HuH-7.5 (cell line): ENCODE data around the gene BTBD18.

ENCODE experiments used
- DNase-seq: peaks from one replicate; pipeline ENCODE4 v3.0.0; 2011; ENCODE audit warnings: low spot score

The BTBD18 gene, protein sequence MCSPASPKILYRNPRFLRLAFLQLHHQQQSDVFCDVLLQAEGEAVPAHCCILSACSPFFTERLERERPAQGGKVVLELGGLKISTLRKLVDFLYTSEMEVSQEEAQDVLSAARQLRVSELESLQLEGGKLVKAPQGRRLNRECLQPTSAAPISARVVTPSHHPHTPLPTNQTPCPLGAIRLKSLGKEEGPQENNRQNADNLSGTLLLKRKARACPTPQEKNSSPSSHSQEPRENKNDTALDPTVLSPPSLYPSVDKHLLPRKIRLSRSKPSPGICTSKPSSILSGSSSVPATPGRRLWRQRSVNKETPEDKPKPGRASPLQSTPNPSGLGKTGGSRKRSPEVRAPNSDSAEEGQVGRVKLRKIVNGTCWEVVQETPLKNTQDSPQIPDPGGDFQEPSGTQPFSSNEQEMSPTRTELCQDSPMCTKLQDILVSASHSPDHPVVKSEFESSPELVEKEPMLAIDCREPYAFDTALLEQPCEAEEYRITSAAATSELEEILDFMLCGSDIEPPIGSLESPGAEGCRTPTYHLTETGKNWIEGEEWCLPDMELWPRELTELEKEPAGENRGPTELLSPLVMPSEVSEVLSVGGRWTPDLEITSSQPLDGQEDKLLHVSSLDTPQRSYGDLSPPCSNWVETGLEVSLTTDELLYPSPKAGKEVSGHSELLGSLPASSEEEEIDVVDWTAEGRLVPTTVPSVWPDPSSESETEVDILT

DNA sequence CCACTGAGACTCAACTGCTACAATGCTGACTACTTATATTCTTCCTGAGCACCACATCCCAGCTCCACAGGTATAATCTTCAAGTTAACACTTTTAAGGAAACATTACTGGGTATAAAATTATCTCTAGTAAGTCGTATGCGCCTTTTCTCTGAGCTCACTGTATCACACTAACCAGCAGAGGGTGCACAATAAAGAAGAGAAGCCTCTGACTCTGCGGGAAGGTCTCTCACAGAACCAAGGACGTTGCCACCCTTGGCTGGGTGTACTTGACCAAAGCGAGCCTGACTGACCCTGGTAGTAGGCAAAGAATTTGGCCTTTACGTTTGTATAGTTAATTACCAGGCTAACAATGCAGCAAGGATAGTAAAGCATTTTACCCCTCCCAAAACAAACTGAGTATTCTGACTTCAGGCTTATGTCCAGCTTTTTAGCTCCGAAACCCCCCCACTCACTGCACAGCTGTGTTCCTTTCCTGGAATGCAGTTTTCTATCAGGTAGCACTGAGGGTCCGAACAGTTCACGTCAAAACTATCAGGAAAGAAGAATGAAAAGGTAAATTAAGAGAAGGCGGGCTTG lies at the start of gene BTBD18:
Gene BTBD18, minus strand, starts transcription at position 144 of the 578 bp plus-strand sequence. CDS start 631 bp downstream, outside the sequence.
- peak; percentile 90 for DNase-seq

DNA sequence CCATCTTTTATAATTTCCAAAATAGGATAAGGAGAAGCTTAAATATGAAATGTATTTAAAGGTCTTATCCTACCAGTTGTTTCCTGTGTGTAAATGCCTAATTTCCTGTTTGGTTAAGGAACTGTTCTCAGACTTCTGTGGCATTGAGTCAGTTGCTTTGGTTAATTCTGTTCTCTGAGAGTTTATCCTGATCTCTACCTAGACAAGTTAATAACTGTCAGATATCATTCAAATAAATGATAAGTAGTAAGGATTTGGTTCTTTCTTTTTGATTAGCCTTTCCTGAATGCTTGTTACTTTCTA lies 49.5 kb upstream of the BTBD18 start:
- no peak for DNase-seq

DNA sequence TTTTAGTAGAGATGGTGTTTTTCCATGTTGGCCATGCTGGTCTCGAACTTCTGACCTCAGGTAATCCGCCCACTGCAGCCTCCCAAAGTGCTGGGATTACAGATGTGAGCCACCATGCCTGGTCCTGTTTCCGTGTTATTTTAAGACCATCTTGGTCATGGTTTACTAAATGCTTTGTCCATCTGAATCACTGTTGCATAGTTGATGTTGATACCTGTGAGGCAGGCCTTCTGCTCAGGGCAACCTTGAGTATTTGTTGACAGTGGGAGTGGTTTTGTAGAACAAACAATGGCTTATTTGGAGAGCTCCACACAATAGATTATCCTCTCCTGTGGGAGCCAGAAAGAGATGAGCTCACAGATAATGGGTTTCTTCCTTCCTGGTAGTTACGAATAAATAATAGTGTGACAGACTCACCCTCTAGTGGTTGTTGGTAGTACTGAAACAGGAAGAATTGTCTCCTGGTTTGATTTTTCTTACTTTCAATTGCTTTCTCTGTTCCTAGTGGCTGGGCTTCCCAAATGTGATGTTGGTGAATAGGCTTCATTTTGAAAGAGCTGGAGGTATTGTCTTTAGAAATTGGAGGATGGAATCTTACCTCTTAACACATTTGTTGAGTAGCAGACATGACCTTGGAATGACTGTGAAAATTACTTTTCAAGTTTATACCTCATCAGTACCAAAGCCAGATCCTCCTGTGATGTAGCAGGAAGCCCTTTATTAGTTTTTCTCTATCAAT lies 49.0 kb upstream of the BTBD18 start:
- no peak for DNase-seq

DNA sequence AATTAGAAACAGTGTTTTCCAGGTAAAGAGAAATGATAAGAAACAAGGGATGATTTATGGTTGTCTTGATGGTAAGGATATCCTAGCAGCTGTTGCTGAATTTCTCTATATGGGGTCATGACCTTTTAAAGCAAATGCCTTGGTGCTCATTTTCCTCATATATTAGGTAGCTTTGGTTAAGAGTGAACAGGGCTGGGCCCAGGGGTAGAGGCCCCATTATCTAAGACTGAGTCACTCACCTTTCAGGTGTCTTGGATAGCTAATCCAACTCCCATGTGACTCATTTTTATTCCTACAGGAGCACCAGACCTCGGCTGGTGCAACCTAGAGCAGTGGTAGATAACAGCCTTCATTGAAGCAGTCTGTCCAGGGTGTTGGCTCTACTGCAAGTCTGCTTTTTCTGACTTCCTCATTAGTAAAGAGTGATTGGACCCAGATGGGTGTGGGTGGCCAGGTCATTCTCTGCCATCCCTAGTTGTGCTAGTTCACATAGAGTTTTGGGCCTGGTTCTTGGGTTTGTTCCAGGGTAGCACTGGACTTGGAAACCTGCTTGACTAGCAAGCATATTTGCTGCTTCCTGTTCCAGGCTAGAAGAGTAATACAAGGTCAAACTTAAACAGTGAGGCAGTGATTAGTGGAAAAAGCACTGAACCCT lies 47.4 kb upstream of the BTBD18 start:
- DNase-seq, result no peak

DNA sequence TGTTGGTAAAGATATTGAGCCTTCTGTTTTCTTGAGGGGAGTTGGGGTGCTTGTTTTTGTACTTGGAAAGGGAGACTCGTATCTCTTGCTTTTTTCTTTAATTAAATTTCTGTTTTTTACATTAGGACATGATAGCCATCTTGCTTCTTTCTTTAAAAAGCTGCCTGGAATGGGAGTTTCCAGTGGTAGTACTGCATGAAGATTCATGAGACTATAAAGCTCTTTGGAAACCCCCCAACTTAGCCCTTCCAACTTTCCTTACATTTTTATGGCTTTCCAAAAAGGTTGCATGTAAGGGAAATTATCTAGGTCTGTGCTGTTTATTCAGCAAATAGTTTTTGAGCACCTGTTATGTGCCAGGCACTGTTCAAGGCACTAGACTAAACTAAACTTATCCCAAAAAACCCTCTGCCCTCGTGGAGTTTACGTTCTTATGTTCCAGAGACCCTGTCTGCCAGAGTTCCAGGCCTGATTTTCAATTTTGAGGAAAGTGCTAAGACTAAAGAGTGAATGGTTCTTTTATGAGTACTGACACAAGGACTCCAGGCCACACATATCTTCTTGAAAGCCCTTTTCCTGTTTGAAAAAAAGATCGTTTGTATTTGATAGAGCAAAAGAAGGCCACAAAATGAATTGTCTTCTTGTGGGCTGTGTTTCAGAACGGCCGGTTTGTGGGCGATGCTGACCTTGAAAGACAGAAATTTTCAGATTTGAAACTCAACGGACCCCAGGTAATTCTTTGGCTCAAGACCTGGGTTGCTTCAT lies 41.9 kb upstream of the BTBD18 start:
- no peak for DNase-seq

DNA sequence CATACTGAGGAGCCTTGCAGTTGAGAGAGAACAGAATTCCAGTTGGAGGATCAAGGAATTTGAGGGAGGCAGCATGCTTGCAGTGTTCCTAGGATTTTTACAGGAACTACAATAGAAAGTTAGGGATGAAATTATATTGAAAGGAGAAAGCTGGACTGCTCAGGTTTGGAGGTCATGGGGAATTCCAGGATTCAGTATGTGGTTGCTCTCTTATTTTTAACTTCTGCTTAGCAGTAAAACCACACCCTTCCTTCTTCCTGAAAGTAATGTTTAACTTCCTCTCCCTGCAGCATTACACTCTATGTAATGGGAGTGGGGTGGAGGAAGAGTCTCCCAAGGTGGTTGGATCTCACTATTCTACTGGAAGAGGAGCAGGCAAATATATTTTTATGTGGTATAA lies 41.3 kb upstream of the BTBD18 start:
- peak; percentile 77 for DNase-seq

DNA sequence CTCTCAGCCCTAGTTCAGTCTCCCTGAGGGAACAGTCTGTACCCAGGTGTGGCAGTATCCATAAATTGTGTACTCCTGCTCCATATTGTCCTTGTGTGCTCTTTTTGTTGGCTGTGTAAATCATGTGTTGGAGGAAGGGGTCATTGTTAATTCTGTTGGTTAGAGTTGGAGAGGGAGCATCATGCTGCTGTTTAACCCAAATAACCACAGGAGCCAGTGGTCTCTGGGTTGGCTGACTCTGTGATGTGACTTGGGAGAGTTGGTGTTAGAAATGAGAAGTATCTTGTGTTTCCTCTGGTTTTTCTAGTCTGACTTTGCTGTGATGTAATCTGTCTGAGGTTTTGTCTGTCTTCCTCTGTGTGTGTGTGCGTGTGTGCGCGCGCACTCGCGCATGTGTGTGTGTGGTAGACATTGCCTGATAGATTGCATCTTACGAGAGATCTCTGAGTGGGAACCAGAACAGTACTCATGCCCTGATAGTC lies 40.5 kb upstream of the BTBD18 start:
- DNase-seq, result no peak

DNA sequence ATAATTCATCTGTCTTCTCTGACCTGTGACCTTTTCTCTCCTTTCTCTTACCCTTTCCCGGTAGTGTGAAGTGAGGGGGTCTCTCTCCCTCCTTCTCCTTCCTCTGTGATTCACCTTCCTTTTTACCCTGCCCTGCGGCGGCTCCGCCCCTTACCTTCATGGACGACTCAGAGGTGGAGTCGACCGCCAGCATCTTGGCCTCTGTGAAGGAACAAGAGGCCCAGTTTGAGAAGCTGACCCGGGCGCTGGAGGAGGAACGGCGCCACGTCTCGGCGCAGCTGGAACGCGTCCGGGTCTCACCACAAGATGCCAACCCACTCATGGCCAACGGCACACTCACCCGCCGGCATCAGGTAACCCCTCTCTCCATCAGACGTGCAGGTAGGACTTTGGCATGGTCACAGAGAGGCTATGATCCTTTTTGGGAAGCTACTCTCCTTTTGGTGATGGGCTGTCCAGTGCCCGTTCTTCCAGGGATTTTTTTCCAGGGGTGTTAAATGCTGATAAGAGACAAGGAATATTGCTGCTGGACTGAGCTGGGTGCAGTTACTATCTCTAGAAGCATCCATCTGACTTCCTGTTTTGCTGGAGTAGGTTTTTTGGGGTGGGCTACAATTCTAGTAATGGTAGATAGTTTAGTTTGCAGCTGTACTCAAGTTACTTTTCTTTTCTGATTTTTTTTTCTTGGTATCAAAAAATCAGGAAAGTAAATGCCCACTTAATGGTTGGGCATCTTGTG lies 39.9 kb upstream of the BTBD18 start:
- DNase-seq, result no peak

DNA sequence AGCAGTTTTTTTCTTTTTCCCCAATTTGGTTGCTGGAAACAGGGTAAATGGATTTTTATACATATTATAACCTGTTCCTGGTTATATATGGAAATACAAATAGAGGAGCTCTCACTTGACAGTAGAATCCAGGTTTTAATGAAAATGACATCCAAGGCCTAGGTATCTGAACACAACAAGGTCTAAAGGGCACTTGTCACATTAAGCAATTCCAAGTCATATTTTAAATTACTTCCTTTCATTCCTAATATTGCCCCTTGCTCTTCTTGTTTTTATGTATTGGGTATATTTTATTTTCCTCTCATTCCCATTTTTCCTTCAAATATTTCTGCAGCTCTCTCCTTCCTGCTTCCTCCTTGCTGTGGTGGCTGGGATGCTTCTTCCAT lies 37.1 kb upstream of the BTBD18 start:
- no peak for DNase-seq

DNA sequence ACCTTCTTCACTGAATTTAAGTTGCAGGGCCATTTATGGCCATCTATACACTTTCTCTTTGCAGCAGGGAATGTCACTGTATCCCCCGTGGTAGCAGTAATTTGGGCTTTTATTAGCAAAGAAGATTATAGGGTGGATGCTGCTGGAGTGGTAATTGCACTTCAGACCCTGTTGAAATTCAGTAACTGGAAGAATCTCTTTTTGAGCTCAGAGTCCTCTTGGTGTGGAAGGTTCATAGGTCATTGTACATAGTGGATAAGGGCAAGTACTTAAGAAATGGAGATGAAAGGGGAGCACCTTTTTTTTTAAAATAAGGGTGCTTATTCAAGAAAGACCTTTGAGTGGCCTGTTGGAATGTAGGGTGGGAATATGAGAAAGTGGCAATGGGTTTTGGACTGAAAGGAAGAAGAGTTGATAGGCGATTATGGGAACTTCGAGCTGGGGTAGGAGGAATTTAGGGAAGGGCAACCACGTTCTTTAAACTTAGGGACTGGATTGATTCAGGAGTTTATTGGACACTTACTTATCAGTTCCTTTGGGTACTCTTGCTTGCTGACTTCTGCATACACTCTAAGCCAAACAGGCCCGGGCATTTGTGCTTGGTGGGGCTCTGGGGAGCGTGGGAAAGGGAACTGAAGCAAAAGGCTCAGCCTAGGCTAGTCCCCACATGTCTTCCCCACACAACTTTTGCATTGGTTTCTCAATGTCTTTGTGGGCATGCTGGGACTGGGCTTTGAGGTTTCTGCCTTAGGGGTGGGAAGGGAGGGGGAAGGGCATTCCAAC lies 36.5 kb upstream of the BTBD18 start:
- no peak for DNase-seq

DNA sequence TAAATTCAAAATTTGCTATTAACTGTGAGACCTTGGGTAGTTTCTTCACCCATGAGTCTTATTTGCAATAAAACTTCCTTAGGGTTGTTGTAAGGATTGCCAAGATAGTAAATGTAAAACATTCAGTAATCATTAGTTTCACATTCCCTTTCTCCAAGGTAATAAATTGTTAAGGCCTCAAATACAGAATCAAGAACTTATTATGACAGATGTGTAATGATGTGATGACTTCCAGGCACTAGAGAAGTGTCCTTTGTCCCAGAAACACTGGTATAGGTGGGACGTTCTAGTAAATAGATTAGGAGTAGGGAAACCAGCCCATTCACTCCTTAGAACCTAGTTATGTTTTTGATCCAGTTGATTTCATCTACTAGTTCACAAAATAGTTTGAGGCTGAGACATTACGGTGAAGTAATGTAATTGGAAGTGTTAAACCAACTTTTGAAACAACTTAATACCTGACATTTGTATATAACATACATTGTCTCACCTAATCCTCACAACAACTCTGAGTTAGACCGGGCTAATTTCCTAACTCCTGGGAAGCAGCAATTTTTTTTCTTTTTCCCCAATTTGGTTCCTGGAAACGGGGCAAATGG lies 35.5 kb upstream of the BTBD18 start:
- DNase-seq, result no peak

DNA sequence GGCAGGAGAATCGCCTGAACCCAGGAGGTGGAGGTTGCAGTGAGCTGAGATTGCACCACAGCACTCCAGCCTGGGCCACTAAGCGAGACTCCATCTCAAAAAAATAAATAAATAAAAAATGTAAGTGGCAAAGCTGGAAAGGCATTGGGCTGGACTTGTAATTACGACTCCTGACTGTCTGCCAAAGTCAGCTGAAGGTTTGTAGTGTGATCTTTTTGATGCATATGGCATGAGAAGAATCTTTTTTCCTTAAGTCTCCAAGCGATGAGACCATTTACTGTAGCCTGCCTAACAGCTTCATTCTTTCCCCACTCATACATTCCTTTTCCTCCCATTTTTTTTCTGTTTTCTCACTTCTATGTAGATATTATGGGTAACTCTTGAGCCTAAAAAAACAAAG lies 34.8 kb upstream of the BTBD18 start:
- no peak for DNase-seq

DNA sequence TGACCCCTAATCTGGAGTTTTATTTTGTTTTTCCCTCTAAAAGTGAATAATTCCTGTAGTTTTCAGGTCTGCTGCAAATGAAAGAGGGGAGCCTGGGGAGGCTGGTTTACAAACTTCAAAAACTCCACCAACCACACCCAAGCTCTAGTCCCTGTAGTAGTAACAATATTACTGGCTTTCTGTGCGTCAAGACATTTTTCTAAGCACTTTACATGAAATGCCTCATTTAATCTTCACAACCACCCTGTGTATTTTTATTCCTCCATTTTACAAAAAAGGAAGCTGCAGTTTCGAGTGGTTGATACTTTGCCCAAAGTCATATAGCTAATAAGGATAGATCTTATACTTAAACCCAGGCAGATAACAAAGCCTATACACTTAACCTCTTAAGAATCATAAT lies 33.5 kb upstream of the BTBD18 start:
- no peak for DNase-seq

DNA sequence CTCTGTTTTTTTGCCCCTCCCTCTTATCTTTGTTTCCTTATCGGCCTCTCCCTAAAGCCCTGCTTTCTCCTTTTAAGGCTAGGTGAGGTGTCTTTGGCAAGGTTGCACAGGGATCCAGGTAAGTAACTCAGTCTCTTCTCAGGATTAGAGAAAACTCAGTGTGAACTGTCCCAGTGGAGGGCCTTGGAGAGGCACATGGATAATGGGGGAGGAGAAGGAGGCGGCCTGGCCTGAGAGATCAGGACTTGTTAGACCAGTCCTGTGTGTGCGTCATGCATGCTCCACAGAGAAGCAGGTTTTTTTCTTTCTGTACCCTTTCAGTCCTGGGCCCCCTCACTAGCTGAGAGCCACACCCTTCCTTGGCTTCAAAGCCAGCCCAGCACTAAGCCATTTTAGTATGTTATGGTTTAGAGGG lies 29.9 kb upstream of the BTBD18 start:
- no peak for DNase-seq

DNA sequence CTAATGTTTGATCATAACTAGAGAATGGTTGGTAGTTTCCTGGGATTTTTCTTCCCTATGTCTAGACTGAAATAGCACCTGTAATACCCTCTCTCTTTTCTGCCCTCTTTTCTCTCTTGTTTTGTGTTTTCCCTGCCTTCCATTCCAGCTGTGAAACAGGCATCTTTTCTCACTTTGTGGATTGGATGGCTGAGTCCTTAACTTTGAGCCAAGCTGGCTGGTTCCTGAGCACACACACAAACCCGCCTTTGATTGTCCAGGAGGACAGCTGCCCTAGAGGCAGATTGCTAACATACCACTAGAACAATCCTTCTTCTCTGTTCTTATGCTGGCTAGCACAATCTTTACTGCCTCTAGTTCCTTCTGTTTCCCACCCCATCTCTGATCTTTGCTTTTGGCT lies 27.7 kb upstream of the BTBD18 start:
- DNase-seq, result no peak

DNA sequence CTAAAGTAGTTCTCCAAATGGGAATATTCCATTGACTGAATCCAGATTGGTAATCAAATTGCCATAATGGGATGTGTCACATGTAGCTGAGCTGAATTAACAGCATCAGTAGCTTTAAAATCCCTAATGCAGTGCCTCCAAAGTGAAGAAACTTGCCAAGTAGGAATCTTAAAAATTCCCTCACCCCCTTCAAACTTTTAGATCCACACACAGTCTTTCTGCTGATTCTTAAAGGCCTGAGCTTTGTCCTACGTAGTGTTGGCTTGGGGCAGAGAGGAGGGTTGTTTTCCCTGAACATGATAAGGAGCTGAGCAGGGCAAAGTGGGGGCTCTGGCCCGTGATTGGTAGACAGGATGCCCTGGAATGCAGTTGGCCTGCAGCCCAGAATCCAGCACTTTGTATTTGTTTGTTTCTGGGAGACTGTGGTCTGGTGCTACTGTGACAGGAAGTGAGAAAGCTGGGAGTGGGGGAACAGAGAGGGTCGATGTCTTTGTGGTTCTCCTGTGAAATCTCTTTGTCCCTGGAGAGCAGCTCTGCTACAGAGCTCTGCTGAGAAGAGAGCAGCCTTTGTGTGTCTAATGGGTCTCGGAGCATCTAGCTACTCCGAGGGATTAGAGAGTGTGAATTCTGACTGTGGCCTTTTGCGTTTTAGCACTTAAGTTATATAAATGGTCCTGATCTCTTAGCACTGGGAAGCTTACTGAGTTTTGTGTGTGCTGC lies 26.9 kb upstream of the BTBD18 start:
- peak; percentile 92 for DNase-seq

DNA sequence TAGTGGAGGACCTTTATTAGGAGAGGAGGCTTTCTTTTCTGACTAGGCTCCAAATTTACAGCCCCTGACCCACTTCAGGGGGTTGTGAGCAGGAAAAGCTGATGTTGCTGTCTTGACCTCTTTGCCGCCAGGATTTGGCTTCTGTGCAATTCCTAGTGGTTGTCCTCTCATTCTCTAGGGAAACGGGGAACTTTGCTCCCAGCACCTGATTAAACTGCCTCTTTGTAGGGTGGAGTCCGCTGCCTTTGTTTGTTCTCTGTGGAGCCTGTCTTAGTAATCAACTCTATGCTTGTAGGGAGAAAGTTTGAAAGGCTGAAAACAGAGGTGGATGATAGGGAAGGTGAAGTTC lies 26.3 kb upstream of the BTBD18 start:
- peak; percentile 88 for DNase-seq

DNA sequence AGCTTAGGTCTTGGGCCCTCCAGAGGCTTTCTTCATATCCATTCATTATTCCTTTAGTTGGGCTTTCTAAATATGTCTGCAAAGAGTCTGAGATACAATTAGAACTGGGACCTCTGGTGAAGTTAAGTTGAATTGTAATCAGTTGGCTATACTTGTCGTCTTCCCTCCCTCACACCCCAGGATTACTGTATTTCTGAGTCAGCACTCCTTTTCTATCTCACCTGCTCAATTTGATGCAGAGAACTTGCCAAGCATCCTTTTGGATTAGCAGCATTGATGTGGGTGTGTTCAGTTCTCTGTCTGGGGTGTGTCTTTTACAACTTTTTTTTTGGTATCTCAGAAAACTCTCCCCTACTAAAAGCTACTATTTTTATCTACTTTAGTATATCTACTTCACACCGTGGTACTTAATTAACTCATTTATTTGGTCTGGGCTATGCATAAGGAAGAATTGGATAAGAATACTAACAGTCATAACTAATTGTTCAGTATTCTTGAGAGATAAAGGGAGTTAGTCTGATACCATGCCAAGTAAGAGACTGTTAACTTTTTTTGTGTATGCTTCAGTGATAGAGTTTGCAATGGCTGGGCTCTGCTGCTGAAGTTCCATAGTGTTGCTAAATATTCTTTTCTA lies 25.1 kb upstream of the BTBD18 start:
- DNase-seq, result no peak
